ENCODE results near the gene INO80B.
A peak's percentile ranks its signal among the peaks of the same experiment; 100 is the strongest.
"Not testable (repeated sequence)": the region's sequence is repeated elsewhere in the genome, so short reads cannot be mapped to it uniquely, and the experiment has no call there.

INO80B gene

GRCh38 chr2:74450570-74451190, 4.2 kb upstream of the INO80B start:
- no peak for DNase-seq (ENCODE audit: low read depth)

DNA sequence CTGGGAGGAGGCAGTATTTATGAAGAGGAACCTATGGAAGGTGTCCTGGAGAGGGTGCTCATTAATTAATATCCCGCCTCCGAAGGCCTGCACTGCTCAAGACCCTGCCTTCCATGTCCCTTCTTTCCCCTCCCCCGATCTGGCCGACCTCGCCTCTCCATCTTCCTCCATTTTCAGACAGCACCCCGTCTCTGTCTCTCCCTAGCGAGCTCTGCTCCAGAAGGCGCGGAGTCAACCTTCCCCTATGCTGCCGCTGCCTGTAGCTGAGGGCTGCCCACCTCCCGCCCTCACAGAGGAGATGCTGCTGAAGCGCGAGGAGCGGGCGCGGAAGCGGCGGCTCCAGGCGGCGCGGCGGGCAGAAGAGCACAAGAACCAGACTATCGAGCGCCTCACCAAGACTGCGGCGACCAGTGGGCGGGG, 2.3 kb downstream of the INO80B start:
- DNase-seq (ENCODE audit: low read depth), result no peak

DNA sequence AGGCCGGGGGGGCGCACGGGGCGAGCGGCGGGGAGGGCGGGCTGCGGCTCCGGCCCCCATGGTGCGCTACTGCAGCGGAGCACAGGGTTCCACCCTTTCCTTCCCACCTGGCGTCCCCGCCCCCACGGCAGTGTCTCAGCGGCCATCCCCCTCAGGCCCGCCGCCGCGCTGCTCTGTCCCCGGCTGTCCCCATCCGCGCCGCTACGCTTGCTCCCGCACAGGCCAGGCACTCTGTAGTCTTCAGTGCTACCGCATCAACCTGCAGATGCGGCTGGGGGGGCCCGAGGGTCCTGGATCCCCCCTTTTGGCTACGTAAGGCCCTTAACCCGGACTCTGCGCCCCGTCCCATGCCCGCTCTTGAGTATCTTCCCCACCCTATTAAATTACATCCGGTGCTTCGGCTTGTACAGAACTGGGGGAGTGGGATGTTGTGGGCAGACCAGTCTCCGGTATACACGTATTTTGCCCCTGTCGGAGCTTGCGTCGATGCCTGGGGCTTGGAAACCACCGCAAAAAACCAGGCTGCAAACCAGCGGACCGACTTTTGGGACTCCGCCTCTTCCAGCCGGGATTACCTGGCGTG, 2.8 kb downstream of the INO80B start:
- DNase-seq (ENCODE audit: low read depth), result peak; percentile 81

DNA sequence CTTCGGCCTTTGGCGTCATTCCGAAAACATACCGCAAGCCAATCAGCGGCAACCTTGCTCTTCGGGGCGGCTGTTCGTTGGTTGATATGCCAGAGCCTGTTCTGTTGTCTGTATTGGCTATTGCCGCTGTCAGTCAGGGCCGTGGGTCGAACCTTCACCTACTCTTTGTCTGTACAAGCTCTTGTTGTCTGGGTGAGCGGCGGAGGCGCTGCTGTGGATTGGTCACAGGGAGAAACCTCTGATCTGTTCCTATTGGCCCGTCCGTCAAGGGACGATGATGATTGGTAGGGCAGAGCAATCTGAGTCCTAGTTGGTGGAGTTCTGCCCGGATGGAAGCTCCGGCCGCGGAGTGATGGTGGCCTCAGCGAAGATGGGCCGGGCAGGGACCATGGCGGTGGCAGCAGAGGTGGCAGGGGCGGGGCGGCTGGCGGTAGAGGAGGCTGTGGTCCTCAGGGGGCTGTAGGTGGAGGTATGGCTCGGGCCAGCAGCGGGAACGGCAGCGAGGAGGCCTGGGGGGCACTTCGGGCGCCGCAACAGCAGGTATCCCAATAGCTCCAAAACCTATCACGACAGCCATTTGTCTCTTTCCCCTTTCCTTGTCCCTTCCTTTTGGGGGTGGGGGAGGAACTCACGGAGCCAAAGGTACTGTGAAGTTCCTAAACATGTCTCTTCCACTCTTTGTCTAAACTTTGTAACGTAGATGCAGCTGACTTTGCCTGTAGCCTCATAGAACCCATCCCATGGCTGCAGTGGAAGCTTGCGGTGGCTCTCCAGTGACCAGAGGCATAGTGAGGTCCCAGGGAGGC, 3.4 kb downstream of the INO80B start, which contains the start of gene WBP1:
WBP1 (plus strand) TSS at position 307 of the 806 bp plus-strand sequence; CDS start at position 472, 165 bp downstream.
- peak; percentile 96 for DNase-seq (ENCODE audit: low read depth)

DNA sequence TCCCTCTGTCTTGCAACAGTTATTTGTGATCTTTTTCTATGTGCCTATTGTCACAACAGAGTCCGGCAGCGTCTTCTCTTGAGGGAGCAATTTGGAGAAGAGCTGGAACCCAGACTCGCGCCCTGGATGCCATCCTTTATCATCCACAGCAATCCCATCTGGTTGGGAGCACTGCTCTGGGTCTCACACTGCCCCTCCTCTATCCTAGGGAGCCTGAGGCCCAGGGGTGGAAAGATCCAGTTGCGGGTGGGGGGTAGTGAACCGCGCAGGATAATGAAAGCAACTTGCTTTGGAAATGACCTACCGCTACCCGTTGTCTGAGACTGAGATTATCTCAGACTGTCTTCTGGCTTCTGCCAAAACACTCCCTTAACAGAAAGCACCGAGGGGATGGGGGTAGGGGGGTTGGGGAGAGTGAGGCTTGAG, 4.1 kb downstream of the INO80B start:
- no peak for DNase-seq (ENCODE audit: low read depth)

- not testable (repeated sequence) for DNase-seq (ENCODE audit: low read depth)
Measured at GRCh38 chr2:74459503-74460118, 4.7 kb downstream of the INO80B start.

GRCh38 chr2:74460187-74460586, 5.3 kb downstream of the INO80B start:
- DNase-seq (ENCODE audit: low read depth), result not testable (repeated sequence)

- no peak for DNase-seq (ENCODE audit: low read depth)
Measured at GRCh38 chr2:74461187-74462053, 6.5 kb downstream of the INO80B start.

DNA sequence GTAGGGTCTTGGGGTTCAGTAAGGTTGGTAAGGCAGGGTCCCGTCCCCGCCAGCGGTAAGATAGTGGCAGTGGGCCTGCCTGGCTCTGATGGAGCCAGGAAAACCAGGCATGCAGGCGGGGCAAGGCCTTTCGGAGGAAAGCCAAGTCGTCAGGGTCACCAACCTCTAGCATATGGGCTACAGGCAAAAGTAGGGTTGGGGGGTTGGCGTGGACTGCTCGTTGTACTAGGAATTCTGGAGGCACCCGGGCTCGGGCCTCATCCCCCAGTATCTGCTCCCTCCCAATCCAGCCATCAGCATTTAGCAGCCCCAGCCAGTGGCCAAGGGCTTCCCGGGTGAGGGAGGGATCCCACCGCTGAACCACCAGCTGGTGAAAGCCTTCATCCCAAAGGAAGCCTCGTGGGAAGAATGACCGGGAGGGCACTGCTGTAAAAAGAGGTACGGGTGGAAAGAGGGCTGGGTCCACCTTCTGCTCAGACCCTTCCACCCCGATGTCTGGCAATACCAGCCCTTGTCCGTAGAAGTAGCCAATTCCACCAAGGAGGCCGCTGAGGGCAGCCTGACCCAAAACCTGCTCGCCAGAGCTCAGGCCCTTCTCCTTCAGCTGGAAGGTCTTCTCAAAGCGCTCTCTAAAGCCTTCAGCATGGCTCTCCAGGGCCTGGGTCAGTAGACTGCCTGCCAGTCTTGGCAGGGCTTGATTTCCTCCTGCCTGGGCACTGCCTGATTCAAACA, 7.3 kb downstream of the INO80B start:
- DNase-seq (ENCODE audit: low read depth), result no peak

GRCh38 chr2:74462786-74463105, 7.9 kb downstream of the INO80B start:
- no peak for DNase-seq (ENCODE audit: low read depth)

- DNase-seq (ENCODE audit: low read depth), result no peak
Measured at GRCh38 chr2:74464406-74464805, 9.5 kb downstream of the INO80B start.

DNA sequence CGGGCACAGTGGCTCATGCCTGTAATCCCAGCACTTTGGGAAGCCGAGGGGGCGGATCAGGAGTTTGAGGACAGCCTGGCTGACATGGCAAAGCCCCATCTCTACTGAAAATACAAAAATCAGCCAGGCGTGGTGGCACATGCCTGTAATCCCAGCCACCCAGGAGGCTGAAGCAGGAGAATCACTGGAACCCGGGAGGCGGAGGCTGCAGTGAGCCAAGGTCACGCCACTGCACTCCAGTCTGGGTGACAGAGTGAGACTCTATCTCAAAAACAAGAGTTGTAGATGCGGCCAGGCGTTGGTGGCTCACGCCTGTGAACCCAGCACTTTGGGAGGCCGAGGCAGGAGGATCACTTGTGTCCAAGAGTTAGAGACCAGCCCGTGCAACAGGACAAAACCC, 15.9 kb downstream of the INO80B start:
- DNase-seq (ENCODE audit: low read depth), result not testable (repeated sequence)

- no peak for DNase-seq (ENCODE audit: low read depth)
Measured at GRCh38 chr2:74471332-74472065, 16.6 kb downstream of the INO80B start.

DNA sequence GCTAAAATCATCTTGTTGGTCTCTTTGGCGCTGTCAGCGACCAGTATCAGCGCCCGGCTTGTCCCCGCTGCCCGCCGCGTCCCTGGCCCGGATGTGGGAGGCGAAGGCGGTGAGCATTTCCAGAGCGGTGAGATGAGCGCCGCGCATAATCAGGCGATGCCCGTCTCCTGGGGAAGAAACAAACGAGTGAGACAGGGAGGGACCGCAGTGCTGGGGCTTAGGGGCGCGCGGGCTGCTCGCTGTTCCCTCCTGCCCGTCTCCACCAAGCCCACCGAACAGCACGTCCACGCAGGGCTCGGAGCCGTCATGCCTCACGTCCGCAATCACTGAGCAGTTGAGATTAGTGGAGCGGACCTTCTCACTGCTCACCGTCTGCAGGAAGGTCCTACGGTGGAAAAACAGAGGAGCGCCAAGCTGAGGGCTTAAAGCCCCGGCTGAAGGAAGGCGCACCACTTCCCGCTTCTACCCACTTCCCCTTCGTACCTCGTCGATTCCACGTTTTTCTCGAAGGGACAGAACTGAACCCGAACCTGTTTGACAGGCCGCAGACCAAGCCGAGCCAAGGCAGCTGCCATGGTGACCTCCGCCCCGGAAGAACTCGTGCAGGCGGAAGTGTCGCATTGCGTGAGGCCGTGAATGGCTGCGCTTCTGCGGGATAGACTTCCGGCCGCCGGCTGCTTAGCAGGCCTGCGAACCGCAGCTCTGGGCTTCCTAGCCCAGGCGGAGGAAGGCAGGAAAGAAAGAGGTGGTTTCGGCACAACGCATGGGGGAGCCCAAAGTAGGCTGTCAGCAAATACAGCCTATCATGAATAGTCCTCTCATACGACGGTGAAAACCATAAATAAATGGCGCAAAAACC, 17.4 kb downstream of the INO80B start, which contains the start of gene MRPL53:
MRPL53 (minus strand) TSS at position 595 of the 859 bp plus-strand sequence; CDS start at position 575, 20 bp downstream.
- peak; percentile 92 for DNase-seq (ENCODE audit: low read depth)

- DNase-seq (ENCODE audit: low read depth), result no peak
Measured at GRCh38 chr2:74472945-74473258, 18.0 kb downstream of the INO80B start.

DNA sequence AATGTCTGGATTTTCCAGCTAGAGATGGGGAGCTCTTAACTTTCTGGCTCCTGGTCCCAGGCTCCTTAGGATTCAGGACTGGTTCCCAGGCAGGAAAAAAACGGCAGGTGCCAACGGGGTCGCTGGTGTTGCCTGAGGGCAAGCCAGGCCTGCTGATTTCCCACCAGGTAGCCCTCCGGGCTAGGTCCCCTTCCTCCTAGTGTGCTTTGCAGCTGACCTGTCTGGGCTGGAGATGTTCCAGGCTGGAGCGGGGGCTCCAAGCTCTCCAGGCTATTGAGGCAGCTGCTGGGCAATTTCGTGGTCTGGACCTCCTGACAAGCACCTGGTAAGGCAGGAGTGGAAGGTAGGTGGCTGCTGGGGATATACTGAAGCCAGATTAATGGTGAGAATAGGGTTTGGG, 19.6 kb downstream of the INO80B start:
- no peak for DNase-seq (ENCODE audit: low read depth)

- DNase-seq (ENCODE audit: low read depth), result no peak
Measured at GRCh38 chr2:74474899-74475298, 20.0 kb downstream of the INO80B start.

GRCh38 chr2:74481431-74481830, 26.5 kb downstream of the INO80B start:
- DNase-seq (ENCODE audit: low read depth), result no peak

Measured in activated T-cell treated with anti-CD3 and anti-CD28 coated beads for 48 hours (primary cell).